ENCODE data around the gene MMAB. TPM values are rescaled to one million over a fixed set of nuclear protein-coding genes. Genes with fewer than 3 reads are reported as not detected.

The MMAB gene
- total RNA-seq, 1 experiment from 2014 or later = 97.6 TPM

- POLR2A ChIA-PET (ENCODE audit: low non-redundant PET) = no interaction called here
- CTCF ChIA-PET = no interaction called here
Observed at GRCh38 chr12:109535863-109536250, 37.4 kb downstream of the MMAB start.

GRCh38 chr12:109535231-109535862 lies 38.0 kb downstream of the MMAB start:
- Histone ChIP-seq H3K4me3 (ENCODE audit: low read depth, low read length, poor library complexity, severe bottlenecking) (no peak overlapping the region), H3K36me3 (ENCODE audit: insufficient read depth, low read length, poor library complexity, severe bottlenecking) (no peaks in the 10 kb centered on the region), H3K27me3 (replicated peaks; ENCODE audit: insufficient read depth, low read depth, low read length, poor library complexity) (no peaks in the 10 kb centered on the region), H3K4me1 (ENCODE audit: insufficient read depth, low read length, poor library complexity, severe bottlenecking) (no peaks in the 10 kb centered on the region), H3K9me3 (ENCODE audit: low read depth, low read length, poor library complexity, severe bottlenecking) (no peaks in the 10 kb centered on the region), H3K27ac (ENCODE audit: low read depth, low read length, poor library complexity, severe bottlenecking) (no peak overlapping the region)
- no peak for TF ChIP-seq CTCF (conservative IDR thresholded peaks at IDR 0.05; ENCODE audit: low read depth, low read length)
- TF ChIP-seq EZH2 (IDR thresholded peaks at IDR 0.05; ENCODE audit: borderline replicate concordance, low read depth, low read length, poor library complexity, severe bottlenecking) = no peak
- no TSS peak for BruUV-seq (replicated peaks)
- ChIA-PET POLR2A (ENCODE audit: low non-redundant PET) (no interaction called here), CTCF (no interaction called here)
- DNase-seq (ENCODE audit: low spot score) = no peak
- intact Hi-C loops (cut with micrococcal nuclease; ENCODE audit: unreplicated experiment) = no loop called here

More at GRCh38 chr12:109535863-109536250, 37.4 kb downstream of the MMAB start:
- TF ChIP-seq EZH2 (IDR thresholded peaks at IDR 0.05; ENCODE audit: borderline replicate concordance, low read depth, low read length, poor library complexity, severe bottlenecking) (no peak), CTCF (conservative IDR thresholded peaks at IDR 0.05; ENCODE audit: low read depth, low read length) (no peak)
- Histone ChIP-seq H3K4me3 (ENCODE audit: low read depth, low read length, poor library complexity, severe bottlenecking) (no peak overlapping the region), H3K9me3 (ENCODE audit: low read depth, low read length, poor library complexity, severe bottlenecking) (no peaks in the 10 kb centered on the region), H3K4me1 (ENCODE audit: insufficient read depth, low read length, poor library complexity, severe bottlenecking) (no peaks in the 10 kb centered on the region), H3K27ac (ENCODE audit: low read depth, low read length, poor library complexity, severe bottlenecking) (no peak overlapping the region), H3K36me3 (ENCODE audit: insufficient read depth, low read length, poor library complexity, severe bottlenecking) (no peaks in the 10 kb centered on the region), H3K27me3 (replicated peaks; ENCODE audit: insufficient read depth, low read depth, low read length, poor library complexity) (no peaks in the 10 kb centered on the region)
- no TSS peak for BruUV-seq (replicated peaks)
- intact Hi-C loops (cut with micrococcal nuclease; ENCODE audit: unreplicated experiment) = no loop called here
- DNase-seq (ENCODE audit: low spot score) = no peak

- Histone ChIP-seq H3K4me3 (ENCODE audit: low read depth, low read length, poor library complexity, severe bottlenecking) (no peak overlapping the region), H3K27ac (ENCODE audit: low read depth, low read length, poor library complexity, severe bottlenecking) (no peak overlapping the region), H3K36me3 (ENCODE audit: insufficient read depth, low read length, poor library complexity, severe bottlenecking) (no peaks in the 10 kb centered on the region), H3K27me3 (replicated peaks; ENCODE audit: insufficient read depth, low read depth, low read length, poor library complexity) (no peaks in the 10 kb centered on the region), H3K4me1 (ENCODE audit: insufficient read depth, low read length, poor library complexity, severe bottlenecking) (no peaks in the 10 kb centered on the region), H3K9me3 (ENCODE audit: low read depth, low read length, poor library complexity, severe bottlenecking) (no peaks in the 10 kb centered on the region)
- no TSS peak for BruUV-seq (replicated peaks)
- TF ChIP-seq EZH2 (IDR thresholded peaks at IDR 0.05; ENCODE audit: borderline replicate concordance, low read depth, low read length, poor library complexity, severe bottlenecking) = no peak
- TF ChIP-seq CTCF (conservative IDR thresholded peaks at IDR 0.05; ENCODE audit: low read depth, low read length) = no peak
- no peak for DNase-seq (ENCODE audit: low spot score)
- intact Hi-C loops (cut with micrococcal nuclease; ENCODE audit: unreplicated experiment) = no loop called here
- POLR2A ChIA-PET (ENCODE audit: low non-redundant PET) = no interaction called here
- CTCF ChIA-PET = no interaction called here
Observed at GRCh38 chr12:109534456-109534855, 38.8 kb downstream of the MMAB start.
